Endothelial cell (in vitro differentiated cells): ENCODE results near the gene FCGR3B. TPM values are rescaled to one million over a fixed set of nuclear protein-coding genes. Genes with fewer than 3 reads are reported as not detected.
"Not testable (repeated sequence)": the region's sequence is repeated elsewhere in the genome, so short reads cannot be mapped to it uniquely, and the experiment has no call there.

Experiments used
- DNase-seq: peaks from one replicate; pipeline ENCODE4 v3.0.0; 2021; ENCODE audit warnings: low spot score
- H3K27ac Mint-ChIP-seq: one replicate; pipeline ENCODE4 v1.8.0; 2021; ENCODE audit warnings: mixed read lengths, inconsistent platforms; ENCODE audit not compliant: unreplicated experiment
- H3K27me3 Mint-ChIP-seq: one replicate; pipeline ENCODE4 v1.8.0; 2021; ENCODE audit warnings: mild to moderate bottlenecking, moderate library complexity, mixed read lengths, inconsistent platforms; ENCODE audit not compliant: unreplicated experiment
- H3K36me3 Mint-ChIP-seq: one replicate; pipeline ENCODE4 v1.8.0; 2021; ENCODE audit warnings: mild to moderate bottlenecking, low read depth, mixed read lengths, inconsistent platforms; ENCODE audit not compliant: unreplicated experiment
- H3K4me1 Mint-ChIP-seq: one replicate; pipeline ENCODE4 v1.8.0; 2021; ENCODE audit warnings: mild to moderate bottlenecking, mixed read lengths, inconsistent platforms; ENCODE audit not compliant: unreplicated experiment
- H3K4me3 Mint-ChIP-seq: one replicate; pipeline ENCODE4 v1.8.0; 2021; ENCODE audit warnings: mild to moderate bottlenecking, mixed read lengths, inconsistent platforms; ENCODE audit not compliant: unreplicated experiment
- H3K9me3 Mint-ChIP-seq: one replicate; pipeline ENCODE4 v1.8.0; 2021; ENCODE audit warnings: mixed read lengths, inconsistent platforms; ENCODE audit not compliant: unreplicated experiment
- CTCF ChIP-seq: fragments of 200-600 bp; sonication (generic); IDR thresholded peaks from one replicate; pipeline ENCODE4 v1.5.0; 2021; ENCODE audit warnings: antibody characterized with exemption; ENCODE audit not compliant: unreplicated experiment
- long read RNA-seq: library from polyadenylated mRNA; unstranded; transcript quantifications from one replicate; pipeline ENCODE4 v2.0.0, GENCODE V29; 2020; ENCODE audit not compliant: unreplicated experiment
- total RNA-seq: library from RNA; stranded (reverse); fragmentation: NEBNext Ultra II Directional; extraction: Animal tissue kit (Norgen Biotek cat#: 25700); gene quantifications from one replicate; pipeline ENCODE4 v1.2.1, GENCODE V29; 2021; ENCODE audit not compliant: unreplicated experiment

The FCGR3B gene
- not detected for total RNA-seq
- long read RNA-seq = 0 reads

- no peak for DNase-seq
- Mint-ChIP-seq H3K4me1 (no peaks in the 10 kb centered on the region), H3K27ac (no peak within 1 kb of the TSS), H3K36me3 (no peaks in the 10 kb centered on the region), H3K4me3 (no peak within 1 kb of the TSS), H3K27me3 (no peaks in the 10 kb centered on the region), H3K9me3 (no peaks in the 10 kb centered on the region)
- no peak for TF ChIP-seq CTCF
These were observed at the start of gene FCGR3B for GRCh38 chr1:161631076-161631475. Gene FCGR3B, minus strand, starts transcription at chr1:161631176. Its CDS starts 82 bp downstream, at chr1:161631094.

- H3K4me1 Mint-ChIP-seq = no peaks in the 10 kb centered on the region
- H3K27me3 Mint-ChIP-seq = no peaks in the 10 kb centered on the region
- H3K36me3 Mint-ChIP-seq = no peaks in the 10 kb centered on the region
- no peak for DNase-seq
- no peaks in the 10 kb centered on the region for H3K9me3 Mint-ChIP-seq
- H3K27ac Mint-ChIP-seq = no peak overlapping the region
- no peak overlapping the region for H3K4me3 Mint-ChIP-seq
- no peak for TF ChIP-seq CTCF
These were observed 47.5 kb upstream of the FCGR3B start for GRCh38 chr1:161678500-161678899.

GRCh38 chr1:161676958-161677689, 46.1 kb upstream of the FCGR3B start:
- H3K27me3 Mint-ChIP-seq = no peaks in the 10 kb centered on the region
- DNase-seq = no peak
- H3K4me1 Mint-ChIP-seq = peaks cover 6% of the 10 kb centered on the region
- H3K9me3 Mint-ChIP-seq = no peaks in the 10 kb centered on the region
- no peak for TF ChIP-seq CTCF
- peaks cover 3% of the 10 kb centered on the region for H3K36me3 Mint-ChIP-seq
- H3K27ac Mint-ChIP-seq = no peak overlapping the region
- H3K4me3 Mint-ChIP-seq = no peak overlapping the region

GRCh38 chr1:161676441-161676840, 45.5 kb upstream of the FCGR3B start:
- H3K27me3 Mint-ChIP-seq = no peaks in the 10 kb centered on the region
- no peak overlapping the region for H3K4me3 Mint-ChIP-seq
- peaks cover 3% of the 10 kb centered on the region for H3K36me3 Mint-ChIP-seq
- H3K4me1 Mint-ChIP-seq = peaks cover 8% of the 10 kb centered on the region
- no peak overlapping the region for H3K27ac Mint-ChIP-seq
- TF ChIP-seq CTCF = no peak
- H3K9me3 Mint-ChIP-seq = no peaks in the 10 kb centered on the region
- DNase-seq = no peak

- DNase-seq, H3K27me3 Mint-ChIP-seq, H3K4me3 Mint-ChIP-seq, H3K36me3 Mint-ChIP-seq, H3K27ac Mint-ChIP-seq, H3K9me3 Mint-ChIP-seq: not testable (repeated sequence)
- H3K4me1 Mint-ChIP-seq = peaks cover 14% of the 10 kb centered on the region
These were observed 43.9 kb upstream of the FCGR3B start for GRCh38 chr1:161674908-161675307.

GRCh38 chr1:161674447-161674846, 43.5 kb upstream of the FCGR3B start:
- H3K27ac Mint-ChIP-seq, H3K36me3 Mint-ChIP-seq, DNase-seq, H3K27me3 Mint-ChIP-seq, H3K4me3 Mint-ChIP-seq, H3K9me3 Mint-ChIP-seq: not testable (repeated sequence)
- H3K4me1 Mint-ChIP-seq = peaks cover 14% of the 10 kb centered on the region

GRCh38 chr1:161673437-161673836, 42.5 kb upstream of the FCGR3B start:
- not testable (repeated sequence) for DNase-seq, H3K9me3 Mint-ChIP-seq, H3K27ac Mint-ChIP-seq, H3K36me3 Mint-ChIP-seq, H3K4me3 Mint-ChIP-seq, H3K27me3 Mint-ChIP-seq
- peaks cover 14% of the 10 kb centered on the region for H3K4me1 Mint-ChIP-seq

- H3K4me1 Mint-ChIP-seq = peaks cover 14% of the 10 kb centered on the region
- H3K9me3 Mint-ChIP-seq, DNase-seq, H3K27me3 Mint-ChIP-seq, H3K36me3 Mint-ChIP-seq, H3K4me3 Mint-ChIP-seq: not testable (repeated sequence)
- peak overlapping the region; percentile 48 for H3K27ac Mint-ChIP-seq
These were observed 40.4 kb upstream of the FCGR3B start for GRCh38 chr1:161671045-161672020.
